Endothelial cell of umbilical vein (primary cell): Measurements from ENCODE around the gene MAP1B. TPM values are rescaled to one million over a fixed set of nuclear protein-coding genes. Genes with fewer than 3 reads are reported as not detected.

Experiments used
- BruUV-seq: library from RNA; stranded (reverse); fragments of 400-500 nt; replicated peaks from 2 replicates; lab custom pipeline; 2021; lab: Mats Ljungman, UMichigan
- CTCF ChIA-PET: fragments of 300-600, 350-600 bp; sonication (Branson Sonifier 250); formaldehyde crosslinking; loops from one replicate; lab custom pipeline; 2021; ENCODE audit warnings: antibody characterized with exemption, inconsistent platforms; lab: Charles Lee
- POLR2A ChIA-PET: fragments of 300-600, 350-600 bp; sonication (Branson Sonifier 250); formaldehyde crosslinking; loops from one replicate; lab custom pipeline; 2021; ENCODE audit warnings: antibody characterized with exemption, inconsistent platforms; lab: Charles Lee
- DNase-seq: peaks from one replicate; pipeline ENCODE4 v3.0.0-alpha.2; 2011; ENCODE audit warnings: low read depth, low spot score
- FAIRE-seq: peaks from 2 replicates; lab custom pipeline; 2011; peaks lifted over from hg19 to GRCh38; lab: Jason Lieb, UNC
- H2AFZ ChIP-seq: 2 replicates; pipeline ENCODE4 v1.6.0; 2012; ENCODE audit warnings: low read depth, low read length, control low read depth, inconsistent platforms
- H3K27ac ChIP-seq: 2 replicates; pipeline ENCODE4 v1.5.1; 2011; ENCODE audit warnings: low read depth, mild to moderate bottlenecking, control low read depth, low read length, moderate library complexity; ENCODE audit not compliant: insufficient read depth
- H3K27me3 ChIP-seq, 2 experiments: 2 replicates each; pipeline versions ENCODE4 v1.6.0 to v1.6.1; 2011; ENCODE audit warnings: low read length in 2 of 2, mixed read lengths in 1 of 2; ENCODE audit not compliant: control insufficient read depth in 2 of 2, insufficient read depth in 2 of 2
- H3K36me3 ChIP-seq, 2 experiments: 2 replicates in 1 of 2; 3 replicates in 1 of 2; pipeline ENCODE4 v1.5.1; 2011; ENCODE audit warnings: low read length in 2 of 2, mild to moderate bottlenecking in 1 of 2, moderate library complexity in 1 of 2; ENCODE audit not compliant: control insufficient read depth in 2 of 2, insufficient read depth in 2 of 2; ENCODE audit errors: extremely low read depth in 1 of 2
- H3K4me1 ChIP-seq: 3 replicates; pipeline ENCODE4 v1.5.1; 2011; ENCODE audit warnings: mild to moderate bottlenecking, low read length; ENCODE audit not compliant: control insufficient read depth, insufficient read depth; ENCODE audit errors: extremely low read depth
- H3K4me2 ChIP-seq: 2 replicates; pipeline ENCODE4 v1.6.1; 2011; ENCODE audit warnings: low read length, control low read depth, mixed read lengths; ENCODE audit not compliant: insufficient read depth
- H3K4me3 ChIP-seq, 3 experiments: fragments of 200-600 bp in 1 of 3; sonication (generic), shearing (Covaris generic) in 1 of 3; replicated peaks in 1 of 3; 2 replicates each; pipeline ENCODE4 v1.5.1; 2011 to 2016; ENCODE audit warnings: control low read depth in 3 of 3, low read length in 3 of 3, mild to moderate bottlenecking in 2 of 3, inconsistent platforms in 1 of 3, low read depth in 1 of 3, moderate library complexity in 1 of 3; ENCODE audit not compliant: insufficient read depth in 1 of 3
- H3K79me2 ChIP-seq: 2 replicates; pipeline ENCODE4 v1.6.0; 2012; ENCODE audit warnings: low read length, inconsistent platforms; ENCODE audit not compliant: control insufficient read depth, insufficient read depth
- H3K9ac ChIP-seq: replicated peaks from 2 replicates; pipeline ENCODE3; 2011; ENCODE audit warnings: low read length, control low read depth; ENCODE audit not compliant: insufficient read depth; ENCODE audit errors: extremely low read depth
- H3K9me1 ChIP-seq: replicated peaks from 3 replicates; pipeline ENCODE4 v1.6.0; 2011; ENCODE audit warnings: mild to moderate bottlenecking, low read length; ENCODE audit not compliant: control insufficient read depth, insufficient read depth; ENCODE audit errors: extremely low read depth
- H3K9me3 ChIP-seq: replicated peaks from 2 replicates; pipeline ENCODE4 v1.5.1; 2012; ENCODE audit warnings: low read length, inconsistent platforms; ENCODE audit not compliant: control insufficient read depth, insufficient read depth
- H4K20me1 ChIP-seq: replicated peaks from 2 replicates; pipeline ENCODE3; 2011; ENCODE audit warnings: mild to moderate bottlenecking, low read length; ENCODE audit not compliant: control insufficient read depth, insufficient read depth; ENCODE audit errors: extremely low read depth
- CTCF ChIP-seq, 2 donors: IDR thresholded peaks; 1 replicate in 1 of 2; 2 replicates in 1 of 2; pipeline ENCODE4 v1.5.1; 2011; ENCODE audit warnings: low read length in 2 of 2, mild to moderate bottlenecking in 2 of 2, moderate library complexity in 2 of 2, control low read depth in 1 of 2, inconsistent platforms in 1 of 2, low read depth in 1 of 2; ENCODE audit not compliant: insufficient read depth in 1 of 2; ENCODE audit errors: extremely low read depth in 1 of 2
- EZH2 ChIP-seq: IDR thresholded peaks from 2 replicates; pipeline ENCODE4 v1.6.1; 2012; ENCODE audit warnings: borderline replicate concordance, low read depth, mild to moderate bottlenecking, moderate library complexity, low read length, inconsistent platforms; ENCODE audit not compliant: severe bottlenecking
- FOS ChIP-seq: IDR thresholded peaks from 2 replicates; pipeline ENCODE4 v1.6.1; 2011; ENCODE audit warnings: mild to moderate bottlenecking, low read length, moderate library complexity, borderline replicate concordance; ENCODE audit not compliant: insufficient read depth
- GATA2 ChIP-seq: IDR thresholded peaks from 2 replicates; pipeline ENCODE4 v1.7.0; 2011; ENCODE audit warnings: low read depth, mild to moderate bottlenecking, moderate library complexity, mixed read lengths, low read length; ENCODE audit not compliant: insufficient read length, insufficient read depth
- JUN ChIP-seq: IDR thresholded peaks from 2 replicates; pipeline ENCODE4 v1.6.1; 2011; ENCODE audit warnings: borderline replicate concordance, low read depth; ENCODE audit not compliant: insufficient read length, insufficient read depth
- MYC ChIP-seq: IDR thresholded peaks from one replicate; pipeline ENCODE4 v1.6.1; 2011; ENCODE audit warnings: mild to moderate bottlenecking, low read depth, low read length
- POLR2A ChIP-seq: IDR thresholded peaks from 2 replicates; pipeline ENCODE4 v1.6.1; 2012; ENCODE audit warnings: low read depth, mild to moderate bottlenecking, control low read depth, low read length
- POLR2AphosphoS5 ChIP-seq: IDR thresholded peaks from 2 replicates; pipeline ENCODE4 v1.6.1; 2012; ENCODE audit warnings: low read depth, mild to moderate bottlenecking, control low read depth, low read length, moderate library complexity; ENCODE audit not compliant: insufficient read depth
- dilution Hi-C: fragments of 300-500 bp; cut with MboI; formaldehyde crosslinking; loops from one replicate; pipeline ENCODE4 v1.15.0; 2019; ENCODE audit warnings: low sequenced_read_pairs; ENCODE audit not compliant: extremely low pct_ligation_motif_present
- intact Hi-C: fragments of 100-400 bp; cut with micrococcal nuclease; formaldehyde crosslinking; loops from one replicate; pipeline ENCODE4 v1.10.0; 2022
- polyA plus RNA-seq, 4 experiments: library from polyadenylated mRNA; depleted of rRNA in 3 of 4; stranded (reverse) in 3 of 4; unstranded in 1 of 4; fragments of >200 nt; gene quantifications; 2 replicates each; pipeline versions ENCODE4 v1.2.1 to v1.2.3, GENCODE V29; 2011 to 2012; ENCODE audit warnings: missing spikeins in 1 of 4
- total RNA-seq: library from RNA; stranded (reverse); gene quantifications from 2 replicates; pipeline ENCODE4 v1.2.3, GENCODE V29; 2021
- TF ChIP-seq, protein P1 (sequence below): IDR thresholded peaks from 2 replicates; pipeline ENCODE4 v1.6.1; 2011; ENCODE audit not compliant: insufficient read depth, insufficient read length

MAP1B gene
- total and polyA plus RNA-seq, 2 donors (not counting 3 experiments of a cell fraction or from before 2014, with no cell fraction given) = 55.9 to 263 TPM

DNA sequence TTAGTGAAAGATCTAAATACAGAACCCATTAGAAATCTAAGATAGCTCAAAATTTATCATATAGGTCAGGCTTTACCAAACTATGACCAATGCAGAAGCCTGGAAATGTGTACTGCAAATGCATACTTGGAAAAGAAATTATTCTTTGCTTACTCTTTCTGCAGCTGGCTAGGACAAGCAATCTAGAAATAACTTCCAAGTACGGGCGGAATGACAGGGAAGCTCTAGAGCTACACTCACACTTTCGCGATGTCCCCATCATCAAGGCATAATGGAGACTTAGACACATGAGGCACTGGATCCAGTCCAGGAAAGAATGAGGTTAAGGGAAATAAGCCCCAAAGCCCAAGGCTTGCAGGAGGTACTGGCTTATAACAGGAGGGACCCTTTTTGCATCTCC is 22.4 kb upstream of the MAP1B start:
- Histone ChIP-seq H3K36me3 (no peaks in the 10 kb centered on the region), H3K27ac (no peak overlapping the region), H3K4me1 (no peaks in the 10 kb centered on the region), H3K9me3 (no peaks in the 10 kb centered on the region), H3K27me3 (peaks cover 24 to 30% of the 10 kb centered on the region in 2 experiments), H3K4me2 (no peak overlapping the region), H3K9me1 (no peaks in the 10 kb centered on the region), H3K79me2 (no peaks in the 10 kb centered on the region), H4K20me1 (no peaks in the 10 kb centered on the region), H3K4me3 (no peak overlapping the region), H2AFZ (no peak overlapping the region), H3K9ac (no peak overlapping the region)
- no peak for TF ChIP-seq POLR2A
- TF ChIP-seq JUN = no peak
- TF ChIP-seq, protein P1, sequence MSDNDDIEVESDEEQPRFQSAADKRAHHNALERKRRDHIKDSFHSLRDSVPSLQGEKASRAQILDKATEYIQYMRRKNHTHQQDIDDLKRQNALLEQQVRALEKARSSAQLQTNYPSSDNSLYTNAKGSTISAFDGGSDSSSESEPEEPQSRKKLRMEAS = no peak
- TF ChIP-seq CTCF (IDR thresholded peaks at IDR 0.05; ENCODE audit: extremely low read depth in 1 of 2, insufficient read depth in 1 of 2, low read depth in 1 of 2, low read length in 2 of 2) = no peak
- no peak for TF ChIP-seq POLR2AphosphoS5
- no peak for TF ChIP-seq FOS
- no peak for TF ChIP-seq MYC
- no peak for TF ChIP-seq GATA2
- TF ChIP-seq EZH2 = no peak
- DNase-seq = no peak
- ChIA-PET POLR2A (no interaction called here), CTCF (interaction anchor here (1.5 kb wide), 1 partner anchor 266 kb away, joined by 3 read pairs; no protein-coding TSS in a partner anchor)
- FAIRE-seq = no peak
- dilution Hi-C loops = no loop called here
- intact Hi-C loops = no loop called here
- BruUV-seq = no TSS peak
